ENCODE results near the gene IFTAP.
A peak's percentile ranks its signal among the peaks of the same experiment; 100 is the strongest.

Gene IFTAP

GRCh38 chr11:36693139-36693843 lies 99.0 kb downstream of the IFTAP start:
- ATAC-seq (ENCODE audit: insufficient read depth, low read depth) (peak; percentile 62), DNase-seq (peak; percentile 62)
- TF ChIP-seq EZH2 (IDR thresholded peaks at IDR 0.05; ENCODE audit: borderline replicate concordance, low read depth, low read length, severe bottlenecking) = no peak
- no peak for TF ChIP-seq CTCF (IDR thresholded peaks at IDR 0.05; ENCODE audit: borderline replicate concordance, extremely low read depth, low read length, poor library complexity, severe bottlenecking)

GRCh38 chr11:36695111-36695510 lies 100.8 kb downstream of the IFTAP start:
- Histone ChIP-seq H3K9ac (ENCODE audit: low read depth, low read length) (no peak overlapping the region), H3K4me1 (ENCODE audit: insufficient read depth, low read length) (peaks cover 98% of the 10 kb centered on the region), H3K4me3 (ENCODE audit: low read depth in 1 of 2, low read length in 2 of 2) (no peak overlapping the region), H2AFZ (ENCODE audit: low read depth, low read length) (no peak overlapping the region), H3K9me3 (ENCODE audit: insufficient read depth, low read length, severe bottlenecking) (no peaks in the 10 kb centered on the region), H3K27me3 (ENCODE audit: insufficient read depth, low read length, poor library complexity) (no peaks in the 10 kb centered on the region), H3K4me2 (ENCODE audit: insufficient read depth, low read length) (no peak overlapping the region), H3K36me3 (ENCODE audit: insufficient read depth, low read length) (no peaks in the 10 kb centered on the region), H4K20me1 (ENCODE audit: insufficient read depth, low read length) (no peaks in the 10 kb centered on the region), H3K27ac (ENCODE audit: low read length) (peak overlapping the region; percentile 77), H3K79me2 (ENCODE audit: insufficient read depth, low read length) (peaks cover 26% of the 10 kb centered on the region)
- ATAC-seq (ENCODE audit: insufficient read depth, low read depth) = no peak
- no peak for DNase-seq
- TF ChIP-seq EZH2 (IDR thresholded peaks at IDR 0.05; ENCODE audit: borderline replicate concordance, low read depth, low read length, severe bottlenecking) (no peak), CTCF (IDR thresholded peaks at IDR 0.05; ENCODE audit: borderline replicate concordance, extremely low read depth, low read length, poor library complexity, severe bottlenecking) (no peak)

More at GRCh38 chr11:36693139-36693843, 99.0 kb downstream of the IFTAP start:
- peaks cover 23% of the 10 kb centered on the region for H3K79me2 ChIP-seq (ENCODE audit: insufficient read depth, low read length)
- no peak overlapping the region for H3K4me3 ChIP-seq (ENCODE audit: low read depth in 1 of 2, low read length in 2 of 2)
- peak overlapping the region; percentile 97 for H3K27ac ChIP-seq (ENCODE audit: low read length)
- no peaks in the 10 kb centered on the region for H3K9me3 ChIP-seq (ENCODE audit: insufficient read depth, low read length, severe bottlenecking)
- H3K36me3 ChIP-seq (ENCODE audit: insufficient read depth, low read length) = no peaks in the 10 kb centered on the region
- no peaks in the 10 kb centered on the region for H4K20me1 ChIP-seq (ENCODE audit: insufficient read depth, low read length)
- H2AFZ ChIP-seq (ENCODE audit: low read depth, low read length) = no peak overlapping the region; the same call in 1 of the 2 replicates
- H3K4me1 ChIP-seq (ENCODE audit: insufficient read depth, low read length) = peaks cover 98% of the 10 kb centered on the region
- H3K9ac ChIP-seq (ENCODE audit: low read depth, low read length) = peak overlapping the region; percentile 44
- H3K4me2 ChIP-seq (ENCODE audit: insufficient read depth, low read length) = peak overlapping the region; percentile 42
- no peaks in the 10 kb centered on the region for H3K27me3 ChIP-seq (ENCODE audit: insufficient read depth, low read length, poor library complexity)

GRCh38 chr11:36695571-36695970 lies 101.3 kb downstream of the IFTAP start:
- no peak for ATAC-seq (ENCODE audit: insufficient read depth, low read depth)
- peaks cover 98% of the 10 kb centered on the region for H3K4me1 ChIP-seq (ENCODE audit: insufficient read depth, low read length)

More at GRCh38 chr11:36695571-36695970, 101.3 kb downstream of the IFTAP start:
- H3K27ac ChIP-seq (ENCODE audit: low read length) = peak overlapping the region; percentile 77; the same call in 1 of the 2 replicates
- H2AFZ ChIP-seq (ENCODE audit: low read depth, low read length) = no peak overlapping the region
- no peak overlapping the region for H3K4me2 ChIP-seq (ENCODE audit: insufficient read depth, low read length)
- H3K9ac ChIP-seq (ENCODE audit: low read depth, low read length) = no peak overlapping the region
- H3K4me3 ChIP-seq (ENCODE audit: low read depth in 1 of 2, low read length in 2 of 2) = no peak overlapping the region
- no peaks in the 10 kb centered on the region for H3K36me3 ChIP-seq (ENCODE audit: insufficient read depth, low read length)
- no peak for DNase-seq
- no peaks in the 10 kb centered on the region for H3K27me3 ChIP-seq (ENCODE audit: insufficient read depth, low read length, poor library complexity)
- peaks cover 28% of the 10 kb centered on the region for H3K79me2 ChIP-seq (ENCODE audit: insufficient read depth, low read length)
- no peak for TF ChIP-seq CTCF (IDR thresholded peaks at IDR 0.05; ENCODE audit: borderline replicate concordance, extremely low read depth, low read length, poor library complexity, severe bottlenecking)
- no peak for TF ChIP-seq EZH2 (IDR thresholded peaks at IDR 0.05; ENCODE audit: borderline replicate concordance, low read depth, low read length, severe bottlenecking)
- H4K20me1 ChIP-seq (ENCODE audit: insufficient read depth, low read length) = no peaks in the 10 kb centered on the region
- H3K9me3 ChIP-seq (ENCODE audit: insufficient read depth, low read length, severe bottlenecking) = no peaks in the 10 kb centered on the region
